Hindlimb muscle (tissue), 1 donor: ENCODE data around the gene KRTAP4-11. TPM values are rescaled to one million over a fixed set of nuclear protein-coding genes. Genes with fewer than 3 reads are reported as not detected.
"Not testable (repeated sequence)": the region's sequence is repeated elsewhere in the genome, so short reads cannot be mapped to it uniquely, and the experiment has no call there.

Source experiments
- DNase-seq: peaks from one replicate; pipeline ENCODE4 v3.0.0-alpha.2; 2013
- polyA plus RNA-seq: library from polyadenylated mRNA; unstranded; fragments of 120-200 nt; gene quantifications from one replicate; pipeline ENCODE4 v1.2.1, GENCODE V29; 2013; ENCODE audit not compliant: insufficient read length

Gene KRTAP4-11
- polyA plus RNA-seq, 1 donor: not detected

DNA sequence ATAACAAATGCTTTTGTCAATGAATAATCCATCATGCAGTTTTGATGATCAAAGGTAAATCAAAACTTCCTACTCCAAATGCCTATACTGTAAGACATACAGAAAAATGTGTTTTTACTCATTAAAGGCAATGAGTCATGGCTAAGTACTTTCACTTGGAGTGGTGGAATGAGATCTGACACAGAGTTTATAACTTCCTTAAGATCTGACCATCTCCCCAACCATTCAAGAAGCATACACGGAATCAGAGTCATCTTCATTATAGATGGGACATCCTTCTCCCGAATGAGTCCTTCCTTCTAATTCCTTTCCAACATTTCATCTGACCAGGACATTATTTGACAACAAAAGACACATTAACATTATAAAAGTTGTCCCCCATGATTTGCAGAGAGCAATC is 34.7 kb downstream of the KRTAP4-11 start:
- DNase-seq: not testable (repeated sequence)

DNA sequence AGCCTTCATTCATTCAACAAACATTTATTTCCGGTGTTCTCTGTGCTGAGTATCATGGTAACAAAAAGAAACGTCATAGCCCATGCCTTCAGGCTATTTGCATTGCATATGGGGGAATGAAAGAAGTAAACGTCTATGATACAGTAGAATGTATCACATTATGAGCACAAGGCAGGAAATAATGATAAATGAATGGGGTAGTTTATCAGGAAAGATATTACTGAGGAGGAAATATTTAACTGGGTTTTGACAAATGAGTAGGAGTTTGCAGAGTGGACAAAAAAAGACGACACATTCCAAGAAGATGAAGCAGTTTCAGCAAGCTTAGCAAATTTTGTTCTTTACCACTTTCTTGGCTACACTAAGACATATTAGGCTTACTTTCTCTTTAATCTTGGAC is 35.5 kb downstream of the KRTAP4-11 start:
- no peak for DNase-seq

GRCh38 chr17:41076788-41077187 is 41.4 kb downstream of the KRTAP4-11 start:
- no peak for DNase-seq

DNA sequence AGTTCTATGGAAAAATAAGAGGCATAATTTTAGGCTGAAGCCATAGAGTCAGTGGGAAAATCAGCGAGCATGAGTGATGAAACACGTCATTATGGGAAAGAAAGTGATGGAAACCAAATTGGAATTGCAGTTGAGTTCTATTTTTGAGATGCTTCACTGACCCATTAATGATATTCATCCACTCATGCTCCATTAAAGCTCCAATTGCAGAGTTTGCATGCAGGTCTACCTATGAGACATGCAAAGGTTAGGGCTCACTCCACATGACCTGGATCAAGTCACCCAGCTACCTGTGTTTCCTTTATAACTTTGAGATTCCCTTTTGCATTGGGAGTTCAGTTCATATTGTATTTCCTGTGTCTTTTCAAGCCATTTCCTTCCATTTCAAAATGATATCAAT is 44.5 kb downstream of the KRTAP4-11 start:
- no peak for DNase-seq

- DNase-seq: no peak
Observed at GRCh38 chr17:41071606-41072360, 46.4 kb downstream of the KRTAP4-11 start.

GRCh38 chr17:41069031-41069430 is 49.1 kb downstream of the KRTAP4-11 start:
- no peak for DNase-seq

DNA sequence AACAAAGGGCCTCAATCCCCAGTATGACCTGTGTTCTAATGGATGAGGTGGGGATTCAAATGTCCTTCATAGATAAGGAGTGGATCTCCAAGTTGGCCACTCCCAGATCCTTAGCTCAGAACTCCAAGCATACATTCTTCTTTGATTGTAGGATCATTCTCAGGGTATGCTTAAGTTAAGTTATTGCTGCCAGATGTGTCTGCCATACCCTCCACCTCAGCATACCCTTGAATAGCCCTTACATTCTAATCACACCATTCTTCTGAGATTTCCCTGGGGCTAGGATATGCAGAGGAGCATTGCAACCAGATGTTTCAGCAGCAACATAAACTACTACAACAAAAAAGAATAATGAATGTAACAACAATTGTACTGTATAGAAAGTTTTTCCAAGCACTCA is 50.9 kb downstream of the KRTAP4-11 start:
- DNase-seq: no peak

Other genes starting within 250 kb of the KRTAP4-11 start
- not detected for gene KRT20, start 233.1 kb downstream of the KRTAP4-11 start, polyA plus RNA-seq
- gene KRT23, start 180.7 kb downstream of the KRTAP4-11 start, polyA plus RNA-seq: 0.23 TPM
- 2.9 TPM for gene KRT39, start 151.4 kb downstream of the KRTAP4-11 start, polyA plus RNA-seq
- 3.9 TPM for gene KRT40, start 134.0 kb downstream of the KRTAP4-11 start, polyA plus RNA-seq
- gene KRTAP3-3, start 124.2 kb downstream of the KRTAP4-11 start, polyA plus RNA-seq: not detected
- gene KRTAP3-2, start 118.5 kb downstream of the KRTAP4-11 start, polyA plus RNA-seq: 0.28 TPM
- not detected for gene KRTAP3-1, start 109.2 kb downstream of the KRTAP4-11 start, polyA plus RNA-seq
- gene KRTAP1-5, start 91.2 kb downstream of the KRTAP4-11 start, polyA plus RNA-seq: not detected
- not detected for gene KRTAP1-4, start 88.2 kb downstream of the KRTAP4-11 start, polyA plus RNA-seq
- gene KRTAP1-3, start 83.5 kb downstream of the KRTAP4-11 start, polyA plus RNA-seq: not detected
- gene KRTAP1-1, start 76.9 kb downstream of the KRTAP4-11 start, polyA plus RNA-seq: not detected
- gene KRTAP2-1, start 71.1 kb downstream of the KRTAP4-11 start, polyA plus RNA-seq: not detected
- not detected for gene KRTAP2-2, start 63.1 kb downstream of the KRTAP4-11 start, polyA plus RNA-seq
- gene KRTAP2-3, start 58.3 kb downstream of the KRTAP4-11 start, polyA plus RNA-seq: not detected
- gene KRTAP2-4, start 52.5 kb downstream of the KRTAP4-11 start, polyA plus RNA-seq: not detected
- gene KRTAP4-7, start 34.2 kb downstream of the KRTAP4-11 start, polyA plus RNA-seq: not detected
- gene KRTAP4-8, start 20.2 kb downstream of the KRTAP4-11 start, polyA plus RNA-seq: not detected
- not detected for gene KRTAP4-16, start 16.2 kb downstream of the KRTAP4-11 start, polyA plus RNA-seq
- not detected for gene KRTAP4-9, start 13.0 kb downstream of the KRTAP4-11 start, polyA plus RNA-seq
- gene KRTAP4-12, start 5.8 kb upstream of the KRTAP4-11 start, polyA plus RNA-seq: not detected
- not detected for gene KRTAP4-6, start 22.2 kb upstream of the KRTAP4-11 start, polyA plus RNA-seq
- gene KRTAP4-5, start 31.5 kb upstream of the KRTAP4-11 start, polyA plus RNA-seq: not detected
- not detected for gene KRTAP4-4, start 42.4 kb upstream of the KRTAP4-11 start, polyA plus RNA-seq
- not detected for gene KRTAP4-3, start 49.8 kb upstream of the KRTAP4-11 start, polyA plus RNA-seq
- gene KRTAP4-2, start 59.8 kb upstream of the KRTAP4-11 start, polyA plus RNA-seq: not detected
- not detected for gene KRTAP4-1, start 66.5 kb upstream of the KRTAP4-11 start, polyA plus RNA-seq
- gene KRTAP9-1, start 71.5 kb upstream of the KRTAP4-11 start, polyA plus RNA-seq: not detected
- not detected for gene KRTAP9-2, start 108.3 kb upstream of the KRTAP4-11 start, polyA plus RNA-seq
- gene KRTAP9-3, start 114.1 kb upstream of the KRTAP4-11 start, polyA plus RNA-seq: not detected
- gene KRTAP9-8, start 119.6 kb upstream of the KRTAP4-11 start, polyA plus RNA-seq: not detected
- gene KRTAP9-4, start 131.3 kb upstream of the KRTAP4-11 start, polyA plus RNA-seq: not detected
- gene KRTAP9-9, start 137.0 kb upstream of the KRTAP4-11 start, polyA plus RNA-seq: not detected
- 0.30 TPM for gene KRTAP9-6, start 147.0 kb upstream of the KRTAP4-11 start, polyA plus RNA-seq
- gene KRTAP9-7, start 157.3 kb upstream of the KRTAP4-11 start, polyA plus RNA-seq: not detected
- gene KRTAP29-1, start 184.5 kb upstream of the KRTAP4-11 start, polyA plus RNA-seq: not detected
- not detected for gene KRTAP16-1, start 190.9 kb upstream of the KRTAP4-11 start, polyA plus RNA-seq
- gene KRTAP17-1, start 197.3 kb upstream of the KRTAP4-11 start, polyA plus RNA-seq: not detected
- gene KRT33A, start 232.5 kb upstream of the KRTAP4-11 start, polyA plus RNA-seq: not detected